SU-DHL-6 (cell line): ENCODE data around the gene IFIT1B.

Experiments used
- EZH2phosphoT487 ChIP-seq: fragments of 200-600 bp; sonication (generic), shearing (Covaris generic); conservative IDR thresholded peaks from 2 replicates; pipeline ENCODE4 v1.6.1; 2018; ENCODE audit warnings: mild to moderate bottlenecking, antibody characterized with exemption, low read length, moderate library complexity, mixed read lengths
- TF ChIP-seq, protein P1 (sequence below): fragments of 200-600 bp; sonication (generic); IDR thresholded peaks from one replicate; pipeline ENCODE4 v1.5.1; 2017; ENCODE audit warnings: antibody characterized with exemption, mild to moderate bottlenecking, low read length, moderate library complexity; ENCODE audit not compliant: insufficient read depth, poor library complexity, severe bottlenecking

DNA sequence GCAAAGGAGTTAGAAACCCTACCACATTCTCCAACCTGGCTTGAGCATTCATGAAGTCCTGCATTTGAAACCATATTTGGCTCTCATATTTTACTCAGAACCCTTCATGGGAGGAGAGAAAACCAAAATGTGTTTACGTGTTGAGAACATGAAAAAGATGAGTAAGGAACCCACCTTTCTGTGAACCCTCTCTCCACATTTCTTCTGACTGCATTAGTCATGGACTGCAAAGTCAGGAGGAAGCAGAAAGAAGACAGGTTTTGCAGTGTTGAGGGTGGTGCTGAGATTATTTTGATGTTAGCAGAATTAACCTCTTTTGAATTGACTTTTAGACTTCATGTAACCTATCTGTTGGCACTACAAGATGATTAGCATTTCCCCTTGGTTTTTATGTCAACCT lies 4.9 kb downstream of the IFIT1B start:
- TF ChIP-seq, protein P1, sequence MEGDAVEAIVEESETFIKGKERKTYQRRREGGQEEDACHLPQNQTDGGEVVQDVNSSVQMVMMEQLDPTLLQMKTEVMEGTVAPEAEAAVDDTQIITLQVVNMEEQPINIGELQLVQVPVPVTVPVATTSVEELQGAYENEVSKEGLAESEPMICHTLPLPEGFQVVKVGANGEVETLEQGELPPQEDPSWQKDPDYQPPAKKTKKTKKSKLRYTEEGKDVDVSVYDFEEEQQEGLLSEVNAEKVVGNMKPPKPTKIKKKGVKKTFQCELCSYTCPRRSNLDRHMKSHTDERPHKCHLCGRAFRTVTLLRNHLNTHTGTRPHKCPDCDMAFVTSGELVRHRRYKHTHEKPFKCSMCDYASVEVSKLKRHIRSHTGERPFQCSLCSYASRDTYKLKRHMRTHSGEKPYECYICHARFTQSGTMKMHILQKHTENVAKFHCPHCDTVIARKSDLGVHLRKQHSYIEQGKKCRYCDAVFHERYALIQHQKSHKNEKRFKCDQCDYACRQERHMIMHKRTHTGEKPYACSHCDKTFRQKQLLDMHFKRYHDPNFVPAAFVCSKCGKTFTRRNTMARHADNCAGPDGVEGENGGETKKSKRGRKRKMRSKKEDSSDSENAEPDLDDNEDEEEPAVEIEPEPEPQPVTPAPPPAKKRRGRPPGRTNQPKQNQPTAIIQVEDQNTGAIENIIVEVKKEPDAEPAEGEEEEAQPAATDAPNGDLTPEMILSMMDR: no peak
- no peak for TF ChIP-seq EZH2phosphoT487
